A549 (cell line): ENCODE results near the gene MON1A. TPM values are rescaled to one million over a fixed set of nuclear protein-coding genes. Genes with fewer than 3 reads are reported as not detected.

Experiments used
- ATAC-seq, 2 experiments: fragments of 200-7000 bp in 1 of 2; fragments of >200 bp in 1 of 2; cut with Nextera tagmentation in 1 of 2; cut with Tn5 transposase in 1 of 2; 3 replicates each; pipeline versions ENCODE4 v1.8.0 to v1.9.1; 2018 to 2020; ENCODE audit warnings: mild to moderate bottlenecking in 1 of 2, moderate library complexity in 1 of 2
- CTCF ChIA-PET: fragments of 300-600 bp; sonication (Branson Sonifier 250); formaldehyde crosslinking; extraction: SDS; loops from one replicate; lab custom pipeline; 2021; ENCODE audit warnings: antibody characterized with exemption, inconsistent platforms; lab: Yijun Ruan, JAX
- POLR2A ChIA-PET: fragments of 350-600 bp; formaldehyde crosslinking; extraction: SDS; loops from one replicate; lab custom pipeline; 2021; ENCODE audit warnings: antibody characterized with exemption, inconsistent platforms; lab: Yijun Ruan, JAX
- DNase-seq, 2 experiments: peaks; one replicate each; pipeline versions ENCODE4 v3.0.0 to v3.0.0-alpha.2; 2011 to 2016; ENCODE audit warnings: low read depth in 1 of 2, low spot score in 1 of 2
- FAIRE-seq: peaks from 2 replicates; lab custom pipeline; 2011; peaks lifted over from hg19 to GRCh38; lab: Jason Lieb, UNC
- H3K27ac ChIP-seq, 2 experiments: fragments of >200 bp; sonication (Bioruptor Twin); formaldehyde crosslinking; 3 replicates each; pipeline ENCODE4 v1.5.1; 2016 to 2017
- H3K4me1 ChIP-seq: fragments of >200 bp; sonication (Bioruptor Twin); formaldehyde crosslinking; 3 replicates; pipeline ENCODE4 v1.6.1; 2016
- H3K4me2 ChIP-seq: fragments of >200 bp; sonication (Bioruptor Twin); formaldehyde crosslinking; 3 replicates; pipeline ENCODE4 v1.6.1; 2016
- H3K4me3 ChIP-seq: fragments of >200 bp; sonication (Bioruptor Twin); formaldehyde crosslinking; 3 replicates; pipeline ENCODE4 v1.5.1; 2016
- H3K9me3 ChIP-seq: fragments of >200 bp; sonication (Bioruptor Twin); formaldehyde crosslinking; 3 replicates; pipeline ENCODE4 v1.6.1; 2016
- CBX2 ChIP-seq: fragments of 200-600 bp; sonication (generic); IDR thresholded peaks from 2 replicates; pipeline ENCODE4 v1.6.1; 2016; ENCODE audit warnings: low read depth, mild to moderate bottlenecking, borderline replicate concordance
- CHD2 ChIP-seq: fragments of 150-350 bp; IDR thresholded peaks from 2 replicates; pipeline ENCODE4 v1.6.1; 2014; ENCODE audit warnings: low read length; ENCODE audit not compliant: partially characterized antibody
- FOSB ChIP-seq: fragments of 250-450 bp; sonication (Bioruptor Pico); IDR thresholded peaks from 2 replicates; pipeline ENCODE4 v1.5.0; 2020; ENCODE audit warnings: mild to moderate bottlenecking, moderate library complexity
- FOSL2 ChIP-seq, 2 experiments: fragments of 450-650 bp in 1 of 2; fragments of >200 bp in 1 of 2; sonication (Bioruptor Twin) in 1 of 2; formaldehyde crosslinking; IDR thresholded peaks; 2 replicates each; pipeline versions ENCODE4 v1.5.0 to v1.6.1; 2016 to 2020; ENCODE audit warnings: mild to moderate bottlenecking in 1 of 2, moderate library complexity in 1 of 2
- FOXS1 ChIP-seq: fragments of 250-450 bp; sonication (Bioruptor Pico); IDR thresholded peaks from 2 replicates; pipeline ENCODE4 v1.5.0; 2020; ENCODE audit warnings: mild to moderate bottlenecking, moderate library complexity
- GATA3 ChIP-seq: IDR thresholded peaks from 2 replicates; pipeline ENCODE4 v1.6.1; 2012; ENCODE audit warnings: borderline replicate concordance
- HOXB5 ChIP-seq: fragments of 250-450 bp; sonication (Bioruptor Pico); IDR thresholded peaks from 2 replicates; pipeline ENCODE4 v1.5.0; 2020; ENCODE audit warnings: mild to moderate bottlenecking, moderate library complexity
- KDM1A ChIP-seq: fragments of 200-600 bp; sonication (generic); IDR thresholded peaks from 2 replicates; pipeline ENCODE4 v1.6.1; 2016; ENCODE audit warnings: low read depth, mild to moderate bottlenecking
- MAZ ChIP-seq: fragments of 150-350 bp; IDR thresholded peaks from 2 replicates; pipeline ENCODE4 v1.6.1; 2014; ENCODE audit warnings: antibody characterized with exemption, low read depth, low read length, borderline replicate concordance
- MYC ChIP-seq: IDR thresholded peaks from 2 replicates; pipeline ENCODE4 v1.6.1; 2012; ENCODE audit warnings: mild to moderate bottlenecking, inconsistent platforms, low read length, improper control_type of control experiment, borderline replicate concordance
- NFE2L2 ChIP-seq: fragments of 150-350 bp; conservative IDR thresholded peaks from 2 replicates; pipeline ENCODE4 v1.6.1; 2014; ENCODE audit warnings: low read length
- NPAS2 ChIP-seq: fragments of 250-450 bp; sonication (Bioruptor Pico); IDR thresholded peaks from 2 replicates; pipeline ENCODE4 v1.8.0; 2022; ENCODE audit warnings: mild to moderate bottlenecking, moderate library complexity, borderline replicate concordance
- NR3C1 ChIP-seq: fragments of >200 bp; sonication (Bioruptor Twin); formaldehyde crosslinking; IDR thresholded peaks from 3 replicates; pipeline ENCODE4 v1.6.1; 2017
- PHF8 ChIP-seq: fragments of 200-600 bp; sonication (generic); IDR thresholded peaks from 2 replicates; pipeline ENCODE4 v1.6.1; 2016; ENCODE audit warnings: low read depth, mild to moderate bottlenecking, antibody characterized with exemption, moderate library complexity, borderline replicate concordance
- POLR2A ChIP-seq: IDR thresholded peaks from 2 replicates; pipeline ENCODE4 v1.6.1; 2012; ENCODE audit warnings: mild to moderate bottlenecking, low read length
- POLR2AphosphoS2 ChIP-seq: conservative IDR thresholded peaks from 2 replicates; pipeline ENCODE4 v1.6.1; 2012; ENCODE audit warnings: low read length, improper control_type of control experiment, inconsistent platforms
- RFX5 ChIP-seq: fragments of 450-650 bp; IDR thresholded peaks from 2 replicates; pipeline ENCODE4 v1.7.1; 2014; ENCODE audit warnings: antibody characterized with exemption, mild to moderate bottlenecking, moderate library complexity
- ZC3H11A ChIP-seq: fragments of 450-650 bp; IDR thresholded peaks from 2 replicates; pipeline ENCODE4 v1.6.1; 2014; ENCODE audit warnings: antibody characterized with exemption, mild to moderate bottlenecking
- WGBS: methylation state at CpG from one replicate; pipeline ENCODE4 v1.1.6; 2017; ENCODE audit errors: missing lambda C conversion rate; 5-methylcytosine and 5-hydroxymethylcytosine counted together
- polyA plus RNA-seq, 4 experiments: library from polyadenylated mRNA; depleted of rRNA in 3 of 4; stranded (reverse); fragments of >200 nt; fragmentation: RNase III in 1 of 4; extraction: RNeasy Plus Mini Kit Qiagen cat#74134 plus additional on column Dnase treatment in 1 of 4; gene quantifications; 2 replicates in 3 of 4; 3 replicates in 1 of 4; pipeline ENCODE4 v1.2.3, GENCODE V29; 2011 to 2017
- TF ChIP-seq, protein P1 (sequence below): fragments of 250-450 bp; sonication (Bioruptor Pico); IDR thresholded peaks from 2 replicates; pipeline ENCODE4 v1.5.0; 2021; ENCODE audit warnings: mild to moderate bottlenecking, moderate library complexity, borderline replicate concordance
- TF ChIP-seq, protein P2 (sequence below): IDR thresholded peaks from 2 replicates; pipeline ENCODE4 v1.6.1; 2012
- TF ChIP-seq, protein P3 (sequence below): IDR thresholded peaks from 2 replicates; pipeline ENCODE4 v1.6.1; 2012; ENCODE audit warnings: low read depth, borderline replicate concordance

The MON1A gene
- polyA plus RNA-seq, 2 of the 4 experiments (the other 2 are of a cell fraction) = 4.2 to 5.1 TPM

DNA sequence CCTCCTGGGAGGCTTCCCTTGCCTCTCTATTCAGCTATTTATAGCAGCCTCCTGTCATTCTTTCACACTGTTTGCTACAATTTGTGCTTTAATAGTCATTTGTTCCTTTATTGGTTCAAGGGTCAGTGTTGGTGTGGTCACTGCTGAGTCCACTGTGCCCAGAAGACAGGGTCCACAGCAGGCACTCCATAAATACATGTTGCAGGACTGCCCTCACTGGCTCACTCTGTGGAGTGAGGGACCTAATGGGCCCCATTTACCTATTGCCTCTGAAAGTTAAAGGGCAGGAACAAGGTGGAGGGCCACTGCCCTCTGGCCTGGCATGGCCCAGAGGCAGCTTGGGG, 42.7 kb downstream of the MON1A start:
- H3K4me3 ChIP-seq = no peak overlapping the region
- ChIA-PET POLR2A (no interaction called here), CTCF (interaction anchor here (1.4 kb wide), 1 partner anchor 12 kb away, joined by 6 read pairs; no protein-coding TSS in a partner anchor)
- H3K4me2 ChIP-seq = no peak overlapping the region
- TF ChIP-seq, protein P1, sequence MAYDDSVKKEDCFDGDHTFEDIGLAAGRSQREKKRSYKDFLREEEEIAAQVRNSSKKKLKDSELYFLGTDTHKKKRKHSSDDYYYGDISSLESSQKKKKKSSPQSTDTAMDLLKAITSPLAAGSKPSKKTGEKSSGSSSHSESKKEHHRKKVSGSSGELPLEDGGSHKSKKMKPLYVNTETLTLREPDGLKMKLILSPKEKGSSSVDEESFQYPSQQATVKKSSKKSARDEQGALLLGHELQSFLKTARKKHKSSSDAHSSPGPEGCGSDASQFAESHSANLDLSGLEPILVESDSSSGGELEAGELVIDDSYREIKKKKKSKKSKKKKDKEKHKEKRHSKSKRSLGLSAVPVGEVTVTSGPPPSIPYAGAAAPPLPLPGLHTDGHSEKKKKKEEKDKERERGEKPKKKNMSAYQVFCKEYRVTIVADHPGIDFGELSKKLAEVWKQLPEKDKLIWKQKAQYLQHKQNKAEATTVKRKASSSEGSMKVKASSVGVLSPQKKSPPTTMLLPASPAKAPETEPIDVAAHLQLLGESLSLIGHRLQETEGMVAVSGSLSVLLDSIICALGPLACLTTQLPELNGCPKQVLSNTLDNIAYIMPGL (CRISPR knock-in tag) = no peak
- TF ChIP-seq GATA3 = no peak
- TF ChIP-seq CBX2 = no peak
- no peak for TF ChIP-seq ZC3H11A
- TF ChIP-seq POLR2AphosphoS2 = no peak
- TF ChIP-seq, protein P2, sequence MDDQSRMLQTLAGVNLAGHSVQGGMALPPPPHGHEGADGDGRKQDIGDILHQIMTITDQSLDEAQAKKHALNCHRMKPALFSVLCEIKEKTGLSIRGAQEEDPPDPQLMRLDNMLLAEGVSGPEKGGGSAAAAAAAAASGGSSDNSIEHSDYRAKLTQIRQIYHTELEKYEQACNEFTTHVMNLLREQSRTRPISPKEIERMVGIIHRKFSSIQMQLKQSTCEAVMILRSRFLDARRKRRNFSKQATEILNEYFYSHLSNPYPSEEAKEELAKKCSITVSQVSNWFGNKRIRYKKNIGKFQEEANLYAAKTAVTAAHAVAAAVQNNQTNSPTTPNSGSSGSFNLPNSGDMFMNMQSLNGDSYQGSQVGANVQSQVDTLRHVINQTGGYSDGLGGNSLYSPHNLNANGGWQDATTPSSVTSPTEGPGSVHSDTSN = no peak
- no peak for TF ChIP-seq FOSL2 (IDR thresholded peaks at IDR 0.05)
- TF ChIP-seq FOSL2 (CRISPR knock-in tag; IDR thresholded peaks at IDR 0.05) = no peak
- no peak for TF ChIP-seq NPAS2 (CRISPR knock-in tag)
- no peak for TF ChIP-seq NFE2L2
- TF ChIP-seq CHD2 = no peak
- no peak for TF ChIP-seq KDM1A
- no peak for TF ChIP-seq POLR2A
- H3K9me3 ChIP-seq = no peaks in the 10 kb centered on the region
- no peak for ATAC-seq
- FAIRE-seq = no peak
- no peak for DNase-seq
- H3K27ac ChIP-seq = no peak overlapping the region
- H3K4me1 ChIP-seq = no peaks in the 10 kb centered on the region

DNA sequence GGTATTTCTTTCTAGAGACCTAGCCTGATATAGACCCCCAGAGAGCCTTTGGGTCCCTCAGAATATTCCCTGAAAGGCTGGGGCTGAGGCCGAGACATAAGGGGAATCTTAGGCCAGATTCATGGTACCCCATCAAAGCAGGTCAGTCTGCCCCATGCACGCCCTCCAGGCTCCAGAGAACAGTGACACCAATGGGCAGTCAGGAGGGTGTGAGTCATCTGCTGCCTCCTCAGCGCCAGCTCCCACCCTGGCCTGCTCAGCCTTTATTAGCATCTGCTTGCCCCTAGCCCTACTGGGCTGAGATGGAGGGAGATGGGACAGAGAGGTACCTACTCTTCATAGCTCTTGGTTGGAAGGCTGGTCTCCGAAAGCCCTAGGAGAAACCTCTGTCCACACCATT, 45.6 kb downstream of the MON1A start:
- POLR2A ChIA-PET = no interaction called here
- no peak for DNase-seq
- Histone ChIP-seq H3K9me3 (no peaks in the 10 kb centered on the region), H3K4me1 (no peaks in the 10 kb centered on the region), H3K27ac (no peak overlapping the region), H3K4me3 (no peak overlapping the region), H3K4me2 (no peak overlapping the region)
- CTCF ChIA-PET = interaction anchor here (0.6 to 1.8 kb wide), 3 partner anchors 22 to 195 kb away, joined by 4 to 8 read pairs (median 4); no protein-coding TSS in a partner anchor
- no peak for TF ChIP-seq CBX2
- TF ChIP-seq, protein P2 = no peak
- no peak for TF ChIP-seq MAZ
- 95% methylated on average over 3 of the region's 4 CpGs for WGBS
- no peak for ATAC-seq
- FAIRE-seq = no peak

DNA sequence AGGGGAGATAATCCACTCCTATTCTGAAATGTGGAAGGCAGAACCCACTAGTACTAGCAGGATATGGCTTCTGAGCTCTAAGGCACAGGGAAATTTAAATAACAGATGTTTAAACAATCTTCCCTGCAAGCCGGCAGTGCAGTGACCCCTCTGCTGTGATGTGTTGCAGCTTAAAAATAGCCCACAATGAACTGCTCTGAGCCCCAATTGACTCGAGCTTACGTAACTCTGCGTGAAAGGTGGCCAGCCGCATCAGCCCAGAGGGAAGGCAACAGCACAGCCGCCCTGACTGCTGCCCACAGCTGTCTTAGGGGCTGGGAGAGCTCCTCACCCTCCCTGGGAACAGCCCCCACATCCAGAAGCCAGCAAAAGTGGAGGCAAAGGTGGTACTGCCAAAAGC, 47.4 kb downstream of the MON1A start:
- TF ChIP-seq FOSB (no peak), HOXB5 (CRISPR knock-in tag) (no peak), MYC (no peak), KDM1A (no peak), POLR2AphosphoS2 (no peak), GATA3 (no peak), FOXS1 (CRISPR knock-in tag) (no peak), MAZ (no peak), NR3C1 (no peak), PHF8 (no peak), RFX5 (no peak), CBX2 (no peak), FOSL2 (IDR thresholded peaks at IDR 0.05) (no peak), FOSL2 (CRISPR knock-in tag; IDR thresholded peaks at IDR 0.05) (no peak)
- TF ChIP-seq, protein P3, sequence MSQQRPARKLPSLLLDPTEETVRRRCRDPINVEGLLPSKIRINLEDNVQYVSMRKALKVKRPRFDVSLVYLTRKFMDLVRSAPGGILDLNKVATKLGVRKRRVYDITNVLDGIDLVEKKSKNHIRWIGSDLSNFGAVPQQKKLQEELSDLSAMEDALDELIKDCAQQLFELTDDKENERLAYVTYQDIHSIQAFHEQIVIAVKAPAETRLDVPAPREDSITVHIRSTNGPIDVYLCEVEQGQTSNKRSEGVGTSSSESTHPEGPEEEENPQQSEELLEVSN = no peak
- WGBS = 46% methylated on average over 4 of the region's 6 CpGs
- Histone ChIP-seq H3K4me2 (no peak overlapping the region), H3K4me3 (no peak overlapping the region), H3K27ac (no peak overlapping the region), H3K9me3 (no peaks in the 10 kb centered on the region), H3K4me1 (no peaks in the 10 kb centered on the region)
- ChIA-PET CTCF (interaction anchor here (1.1 to 2.4 kb wide), 4 partner anchors 13 to 24 kb away, joined by 3 to 11 read pairs (median 4); no protein-coding TSS in a partner anchor), POLR2A (no interaction called here)
- ATAC-seq (no peak), FAIRE-seq (no peak), DNase-seq (no peak)
